Left renal pelvis (tissue), 4 donors: Measurements from ENCODE around the gene GAL3ST1. TPM values are rescaled to one million over a fixed set of nuclear protein-coding genes. Genes with fewer than 3 reads are reported as not detected.
"Not testable (repeated sequence)": the region's sequence is repeated elsewhere in the genome, so short reads cannot be mapped to it uniquely, and the experiment has no call there.

Experiments
- DNase-seq, 4 donors: peaks; one replicate each; pipeline ENCODE4 v3.0.0-alpha.2; 2013; ENCODE audit warnings: low read depth in 4 of 4, low spot score in 3 of 4
- polyA plus RNA-seq, 4 donors: library from polyadenylated mRNA; unstranded; fragments of 120-200 nt; gene quantifications; one replicate each; pipeline ENCODE4 v1.2.1, GENCODE V29; 2013; ENCODE audit not compliant: insufficient read length in 4 of 4

Gene GAL3ST1
- polyA plus RNA-seq, 4 donors, result 0.79 to 37.4 (median 23.7) TPM

DNA sequence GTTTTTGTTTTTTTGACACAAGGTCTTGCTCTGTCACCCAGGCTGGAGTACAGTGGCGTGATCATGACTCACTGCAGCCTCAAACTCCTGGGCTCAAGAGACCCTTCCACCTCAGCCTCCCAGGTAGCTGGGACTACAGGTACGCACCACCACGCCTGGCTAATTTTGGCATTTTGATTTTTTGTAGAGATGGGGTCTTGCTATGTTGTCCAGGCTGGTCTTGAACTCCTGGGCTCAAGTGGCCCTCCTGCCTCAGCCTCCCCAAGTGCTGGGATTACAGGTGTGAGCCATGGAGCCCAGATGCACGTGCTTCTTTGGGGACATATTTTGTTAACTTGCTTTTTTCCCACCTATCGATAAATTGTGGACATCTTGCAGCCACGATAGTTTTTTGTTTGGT lies 7.2 kb downstream of the GAL3ST1 start:
- DNase-seq, result not testable (repeated sequence)

DNA sequence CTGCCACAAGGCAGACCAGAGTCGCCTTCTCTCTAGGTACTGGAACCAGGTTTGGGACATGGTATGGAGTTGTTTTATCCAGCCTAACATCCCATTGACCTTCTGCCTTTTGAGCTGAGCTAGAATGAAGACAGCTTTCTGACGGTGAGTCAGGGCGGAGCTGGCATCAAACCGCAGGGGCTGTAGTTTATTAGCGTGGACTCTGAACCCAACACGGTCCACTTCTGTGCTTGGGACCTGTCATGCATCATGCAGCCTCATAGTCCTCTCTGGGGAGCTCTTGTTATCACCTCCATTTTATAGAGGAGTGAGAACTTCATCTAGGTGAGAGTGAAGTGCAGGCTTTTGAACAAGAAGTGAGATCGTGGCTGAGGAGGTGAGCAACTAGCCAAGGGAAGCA lies 8.3 kb downstream of the GAL3ST1 start:
- no peak for DNase-seq

DNA sequence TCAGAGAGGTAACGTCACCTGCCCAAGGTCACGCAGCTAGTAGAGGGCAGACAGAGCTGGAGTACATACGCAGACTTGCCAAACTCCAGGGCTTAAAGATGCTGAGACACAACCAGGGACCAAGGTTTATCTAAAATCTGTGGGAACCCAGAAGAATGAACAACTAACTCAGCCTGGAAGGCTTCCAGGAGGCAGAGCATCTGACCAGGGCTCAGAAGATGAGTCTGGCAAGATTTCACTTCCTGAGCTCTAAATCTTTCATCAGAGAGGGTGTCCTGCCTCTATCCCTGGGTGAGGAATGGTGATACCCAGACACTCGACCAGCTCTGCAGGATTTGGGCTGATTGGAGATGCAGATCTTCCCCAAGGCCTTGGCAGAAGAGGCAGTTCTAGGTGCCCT lies 9.1 kb downstream of the GAL3ST1 start:
- DNase-seq, result no peak

DNA sequence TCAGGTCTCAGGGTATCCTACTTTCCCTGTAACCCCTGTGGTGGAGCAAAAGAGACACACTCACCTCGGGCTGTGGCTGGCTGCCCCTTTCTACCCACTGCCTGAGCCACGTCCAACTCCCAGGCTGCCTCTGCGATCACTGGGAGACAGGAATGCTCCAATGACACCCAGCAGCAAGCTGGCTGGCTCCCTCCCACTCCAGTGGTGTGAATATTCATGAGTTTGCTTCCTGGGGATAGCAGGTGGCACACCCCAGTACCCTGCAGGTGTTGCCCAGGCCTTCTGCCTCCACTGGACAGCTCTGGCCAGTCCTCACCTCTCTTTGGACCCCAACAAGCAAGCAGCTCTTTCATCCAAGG lies 9.7 kb downstream of the GAL3ST1 start:
- no peak for DNase-seq

DNA sequence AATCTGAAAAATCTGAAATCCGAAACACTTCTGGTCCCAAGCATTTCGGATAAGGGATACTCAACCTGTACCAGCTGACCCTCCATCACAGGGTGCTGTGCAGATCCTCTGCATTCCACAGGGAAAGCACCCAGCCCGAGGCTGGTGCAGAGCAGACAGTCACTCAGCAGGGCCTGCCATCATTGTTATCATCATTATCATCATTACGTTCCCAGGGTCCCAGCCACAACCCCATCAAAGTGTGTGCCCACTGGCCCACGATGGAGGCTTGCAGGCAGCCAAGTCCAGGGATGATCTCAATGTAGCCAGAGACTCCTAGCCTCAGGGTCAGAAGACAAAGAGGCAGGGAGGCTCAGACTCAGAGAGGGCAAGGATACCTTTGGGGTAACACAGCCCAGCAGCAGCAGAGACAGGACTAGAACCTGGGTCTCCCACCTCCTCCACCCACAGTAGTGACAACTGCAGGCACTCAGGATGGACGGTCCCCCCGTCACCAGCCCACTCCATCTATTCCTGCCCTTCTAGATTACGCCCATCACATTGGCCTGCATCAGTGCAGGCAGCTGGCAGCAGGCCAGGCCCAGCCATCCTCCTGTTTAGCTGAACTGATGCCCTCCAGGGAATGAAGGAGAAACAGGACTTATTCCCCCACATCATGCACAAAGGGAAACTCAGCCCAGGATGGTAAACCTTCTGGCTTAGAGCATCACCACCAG lies 10.3 kb downstream of the GAL3ST1 start:
- DNase-seq, result no peak

DNA sequence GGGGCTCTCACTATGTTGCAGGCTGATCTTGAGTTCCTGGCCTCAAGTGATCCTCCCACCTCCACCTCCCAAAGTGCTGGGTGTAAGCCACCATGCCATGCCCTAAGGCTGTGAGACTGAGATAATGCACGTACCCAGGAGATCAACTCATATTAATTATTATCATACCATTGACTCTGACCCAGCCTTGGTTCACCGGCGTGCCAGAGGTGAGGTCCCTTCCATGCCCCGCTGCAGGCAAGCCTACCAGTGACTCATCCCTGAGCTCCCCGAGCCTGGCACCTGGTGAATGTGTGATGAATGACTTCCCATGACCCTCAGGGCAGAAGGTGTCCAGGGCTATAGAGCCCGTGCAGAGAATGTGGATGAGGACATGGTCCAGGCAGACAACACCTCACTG lies 12.1 kb downstream of the GAL3ST1 start:
- no peak for DNase-seq

DNA sequence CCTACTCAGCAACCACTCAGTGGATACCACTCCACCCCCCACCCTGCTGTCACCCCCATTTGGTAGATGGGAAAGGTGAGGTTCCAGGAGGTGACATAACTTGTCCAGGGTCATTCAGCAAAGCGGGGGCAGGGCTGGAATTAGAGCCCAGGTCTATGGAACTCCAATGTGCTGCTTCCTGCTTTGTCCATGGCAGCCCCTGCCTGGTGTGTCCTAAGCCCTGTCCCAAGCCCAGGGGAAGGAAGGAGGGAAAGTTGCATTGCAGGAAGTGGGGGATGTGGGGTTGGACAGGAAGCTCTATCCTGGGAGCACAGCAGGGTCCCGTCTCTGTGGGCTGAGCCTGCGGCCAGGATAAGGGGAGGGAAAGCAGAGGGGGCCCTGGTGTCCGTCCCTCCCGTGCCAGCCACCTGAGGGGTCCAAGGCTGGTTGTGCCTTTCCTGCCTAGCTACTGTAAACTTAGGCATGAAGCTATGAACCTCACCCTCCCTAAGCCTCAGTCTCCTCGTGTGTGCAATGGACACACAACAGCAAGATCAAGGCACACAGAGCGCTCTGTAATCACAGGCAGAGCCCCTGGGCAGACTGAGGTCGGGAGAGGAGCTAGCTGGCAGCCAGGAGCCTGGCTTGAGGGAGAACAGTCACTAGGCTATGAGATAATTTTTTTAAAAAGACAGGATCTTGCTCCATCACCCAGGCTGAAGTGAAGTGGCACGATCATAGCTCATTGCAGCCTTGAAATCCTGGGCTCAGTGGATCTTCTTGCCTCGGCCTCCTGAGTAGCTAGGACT lies 12.9 kb downstream of the GAL3ST1 start:
- DNase-seq, result no peak

DNA sequence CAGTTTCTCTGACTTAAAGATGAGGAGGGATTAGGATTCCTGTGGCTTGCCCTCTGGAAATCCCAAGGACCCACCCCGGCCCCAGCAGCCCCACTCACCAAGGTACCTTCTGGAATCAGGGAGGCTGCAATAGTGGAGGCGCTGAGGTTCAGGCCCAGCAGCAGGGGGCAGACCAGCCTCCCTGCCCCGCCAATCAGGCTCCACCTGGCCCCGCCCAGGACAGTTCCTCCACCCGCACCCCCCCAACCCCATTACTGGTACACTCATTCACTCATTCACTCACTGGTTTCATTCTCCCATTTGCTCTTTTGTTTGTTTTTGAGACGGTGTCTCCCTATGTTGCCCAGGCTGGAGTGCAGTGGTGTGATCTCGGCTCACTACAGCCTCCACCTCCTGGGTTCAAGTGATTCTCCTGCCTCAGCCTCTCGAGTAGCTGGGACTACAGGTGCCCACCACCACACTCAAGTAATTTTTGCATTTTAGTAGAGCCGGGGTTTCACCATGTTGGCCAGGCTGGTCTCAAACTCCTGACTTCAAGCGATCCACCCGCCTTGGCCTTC lies 13.7 kb downstream of the GAL3ST1 start:
- DNase-seq, result not testable (repeated sequence)

DNA sequence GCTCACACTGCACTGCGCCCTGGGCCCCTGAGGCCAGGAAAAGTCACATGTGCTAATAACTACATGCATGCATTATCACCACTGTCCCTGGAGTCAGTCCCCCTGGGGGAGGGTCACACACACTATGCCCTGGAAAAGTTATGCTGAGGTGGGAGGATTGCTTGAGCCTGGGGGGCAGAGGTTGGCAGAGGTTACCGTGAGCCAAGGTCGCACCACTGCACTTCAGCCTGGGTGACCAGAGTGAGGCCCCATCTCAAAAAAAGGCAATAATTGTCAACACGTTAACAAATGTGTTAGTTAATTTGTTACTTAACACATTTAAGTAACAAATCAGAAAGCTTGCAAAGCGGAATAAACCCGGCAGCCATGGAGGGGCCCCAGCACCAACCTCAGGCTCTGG lies 14.6 kb downstream of the GAL3ST1 start:
- no peak for DNase-seq

DNA sequence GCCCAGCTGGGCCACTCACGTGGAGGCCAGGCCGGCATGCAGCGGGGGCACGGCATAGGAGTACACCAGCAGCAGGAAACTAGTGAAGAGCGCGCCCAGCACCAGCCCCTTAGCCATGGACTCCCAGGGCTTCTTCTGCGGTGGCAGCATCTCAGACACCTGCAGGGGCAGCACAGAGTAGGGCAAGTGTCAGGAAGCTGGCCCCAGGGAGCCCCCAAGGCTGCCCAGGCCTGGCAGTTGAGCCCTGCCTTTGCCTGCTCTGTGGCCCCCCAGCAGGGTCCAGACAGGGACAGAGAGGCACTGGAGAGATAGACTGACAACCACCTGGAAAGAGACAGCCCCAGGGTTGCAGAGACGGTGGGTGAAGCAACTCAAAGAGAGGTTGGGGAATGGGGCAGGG lies 17.2 kb downstream of the GAL3ST1 start:
- no peak for DNase-seq

DNA sequence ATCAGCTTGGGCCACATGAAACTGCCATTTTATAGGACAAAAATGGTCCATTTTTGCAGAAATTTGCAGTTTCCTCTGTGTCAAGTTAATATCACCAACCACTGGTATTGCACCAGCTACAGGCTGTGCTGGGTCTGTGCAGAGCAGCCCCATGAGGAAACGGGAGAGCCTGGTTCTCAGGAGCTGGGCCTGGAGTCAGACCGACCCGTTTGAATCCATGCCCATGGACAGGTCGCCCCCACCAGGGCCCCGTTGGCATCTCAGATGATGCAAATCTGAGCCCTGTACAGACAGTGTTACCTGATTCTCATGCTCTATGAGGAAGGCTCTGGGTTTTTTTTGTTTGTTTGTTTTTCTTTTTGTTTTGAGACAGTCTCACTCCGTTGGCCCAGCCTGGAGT lies 18.1 kb downstream of the GAL3ST1 start:
- DNase-seq, result no peak

DNA sequence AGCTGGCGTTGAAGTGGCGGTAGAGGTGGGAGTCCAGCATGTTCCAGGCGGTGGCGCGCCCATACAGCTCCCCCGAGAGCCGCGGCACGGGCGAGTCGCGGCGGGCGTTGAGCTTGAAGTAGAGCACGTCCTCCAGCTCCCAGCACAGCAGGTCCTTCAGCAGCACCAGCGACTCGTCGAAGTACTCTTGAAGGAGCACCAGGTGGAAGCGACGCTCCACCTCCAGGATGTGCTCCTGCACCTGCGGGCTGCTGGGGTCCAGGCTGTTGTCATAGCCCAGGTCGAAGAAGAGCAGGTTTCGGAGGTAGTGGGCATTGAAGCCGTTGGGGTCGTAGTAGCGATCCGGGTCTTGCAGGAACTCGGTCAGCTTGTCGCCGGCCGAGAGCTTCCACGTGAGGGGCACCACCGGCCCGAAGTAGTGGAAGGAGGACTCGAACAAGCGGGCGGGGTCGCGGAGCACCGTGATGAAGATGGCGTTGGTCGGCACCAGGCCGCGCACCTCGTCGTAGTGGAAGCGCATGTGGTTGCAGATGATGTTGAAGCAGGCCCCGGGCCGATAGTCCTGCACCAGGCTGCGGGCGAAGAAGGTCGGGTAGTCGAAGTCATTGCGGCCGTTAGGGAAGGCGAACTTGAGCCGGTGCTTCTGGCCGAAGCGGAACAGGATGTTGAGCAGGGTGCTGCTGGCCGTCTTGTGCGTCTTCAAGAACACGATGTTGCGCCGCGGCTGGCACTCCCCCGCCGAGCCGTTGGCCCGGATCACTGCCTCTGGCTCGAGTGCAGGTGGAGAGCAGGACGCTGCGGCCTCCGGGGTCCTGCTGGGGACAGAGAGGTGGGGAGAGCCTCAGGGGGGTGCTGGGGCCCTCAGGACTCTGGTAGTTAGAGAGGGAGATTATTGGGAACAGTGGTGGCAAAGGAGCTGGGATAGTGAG lies 18.9 kb downstream of the GAL3ST1 start:
- no peak for DNase-seq

DNA sequence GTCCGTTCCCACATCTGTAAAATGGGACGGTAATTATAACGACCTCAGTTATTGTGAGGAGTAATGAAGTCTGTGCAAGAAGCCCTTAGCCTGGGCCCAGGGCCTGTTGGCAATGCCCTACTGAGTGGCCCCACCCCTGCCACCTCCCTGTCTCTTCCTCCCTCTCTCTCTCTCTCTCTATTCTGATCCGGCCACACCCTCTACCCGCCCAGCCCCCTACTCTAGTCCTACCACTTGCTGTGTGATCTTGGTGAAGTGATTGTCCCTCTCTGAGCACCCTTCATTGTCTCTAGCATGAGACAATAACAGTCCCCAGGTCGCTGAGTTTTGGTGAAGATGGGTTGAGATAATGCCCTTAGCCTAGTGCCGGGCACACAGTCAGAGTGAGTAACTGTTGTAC lies 20.5 kb downstream of the GAL3ST1 start:
- DNase-seq, result no peak

DNA sequence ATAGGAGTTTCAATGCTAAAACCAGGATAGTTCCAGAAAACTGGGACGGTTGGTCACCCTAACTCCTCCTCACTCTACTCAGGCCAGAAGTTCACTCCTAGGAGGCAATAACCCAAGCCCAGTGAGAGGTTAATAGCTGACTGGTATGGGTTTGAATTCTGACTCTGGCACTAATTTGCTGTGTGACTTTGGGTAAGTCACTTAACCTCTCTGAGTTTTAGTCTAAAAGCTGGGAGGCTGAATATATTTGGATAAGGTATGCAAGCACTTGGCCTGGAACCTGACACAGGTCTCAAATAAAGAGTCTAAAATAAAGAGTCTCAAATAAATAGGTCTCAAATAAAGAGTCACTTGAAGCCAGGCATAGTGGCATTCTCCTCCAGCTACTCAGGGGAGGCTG lies 21.7 kb downstream of the GAL3ST1 start:
- DNase-seq, result no peak

DNA sequence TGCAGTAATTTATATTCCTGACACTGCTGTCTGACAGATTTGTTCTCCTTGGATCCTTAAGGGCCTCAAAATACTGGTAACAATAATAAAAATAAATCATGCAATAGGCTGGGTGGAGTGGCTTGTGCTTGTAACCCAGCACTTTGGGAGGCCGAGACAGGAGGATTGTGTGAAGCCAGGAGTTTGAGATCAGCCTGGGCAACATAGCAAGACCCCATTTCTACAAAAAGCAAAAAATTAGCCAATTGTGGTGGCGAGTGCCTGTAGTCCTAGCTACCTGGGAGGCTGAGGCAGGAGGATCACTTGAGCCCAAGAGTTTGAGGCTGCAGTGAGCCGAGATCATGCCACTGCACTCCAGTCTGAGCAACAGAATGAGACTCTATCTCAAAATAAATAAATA lies 22.7 kb downstream of the GAL3ST1 start:
- not testable (repeated sequence) for DNase-seq

DNA sequence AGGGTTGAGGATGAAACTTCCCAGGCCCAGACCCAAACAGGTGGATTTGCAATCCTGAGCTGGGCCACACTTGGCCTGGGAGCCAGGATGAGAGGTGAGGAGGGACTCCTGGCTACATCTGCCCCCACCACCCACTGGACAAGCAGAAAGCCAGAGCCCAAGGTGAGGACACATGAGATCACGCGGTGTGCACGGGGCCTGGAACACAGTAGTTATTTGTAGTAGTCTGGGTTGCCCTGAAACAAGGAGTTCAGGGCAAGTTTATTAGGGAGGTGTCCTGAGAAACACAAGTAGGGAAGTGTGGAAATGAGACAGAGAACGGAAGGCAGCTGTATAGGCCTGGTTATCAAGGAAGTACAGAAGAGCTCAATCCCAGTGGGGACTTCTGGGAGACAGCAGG lies 27.3 kb downstream of the GAL3ST1 start:
- no peak for DNase-seq

DNA sequence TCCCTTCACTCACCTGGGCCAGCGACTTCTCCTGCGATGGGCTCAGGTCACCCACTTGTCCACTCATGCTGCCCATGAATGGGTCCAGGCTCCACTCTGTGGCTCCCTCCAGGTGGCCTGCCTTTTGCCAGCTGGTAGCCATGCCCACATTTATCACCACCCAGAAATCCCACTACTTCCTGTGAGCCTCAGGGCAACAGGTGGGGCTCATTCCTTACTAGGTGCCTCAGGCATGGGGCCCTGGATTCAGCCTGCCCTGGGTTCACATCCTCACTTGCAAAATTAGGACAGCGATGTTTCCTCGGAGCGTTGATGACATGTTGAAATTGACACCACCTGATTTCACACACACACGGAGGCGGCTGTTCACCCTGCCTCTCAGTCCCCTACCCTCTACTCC lies 27.8 kb downstream of the GAL3ST1 start, which contains the start of gene SEC14L6:
SEC14L6 (minus strand) TSS at position 126 of the 400 bp plus-strand sequence; CDS start at position 67, 59 bp downstream.
- no peak for DNase-seq

DNA sequence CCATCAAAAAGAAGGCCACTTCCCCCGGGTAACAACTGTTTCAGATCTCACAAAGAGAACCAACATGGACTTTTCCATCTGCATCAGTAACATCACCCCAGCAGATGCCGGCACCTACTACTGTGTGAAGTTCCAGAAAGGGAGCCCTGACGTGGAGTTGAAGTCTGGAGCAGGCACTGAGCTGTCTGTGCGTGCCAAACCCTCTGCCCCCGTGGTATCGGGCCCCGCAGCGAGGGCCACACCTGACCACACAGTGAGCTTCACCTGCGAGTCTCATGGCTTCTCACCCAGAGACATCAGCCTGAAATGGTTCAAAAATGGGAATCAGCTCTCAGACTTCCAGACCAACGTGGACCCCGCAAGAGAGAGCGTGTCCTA lies 31.7 kb downstream of the GAL3ST1 start:
- DNase-seq, result no peak

DNA sequence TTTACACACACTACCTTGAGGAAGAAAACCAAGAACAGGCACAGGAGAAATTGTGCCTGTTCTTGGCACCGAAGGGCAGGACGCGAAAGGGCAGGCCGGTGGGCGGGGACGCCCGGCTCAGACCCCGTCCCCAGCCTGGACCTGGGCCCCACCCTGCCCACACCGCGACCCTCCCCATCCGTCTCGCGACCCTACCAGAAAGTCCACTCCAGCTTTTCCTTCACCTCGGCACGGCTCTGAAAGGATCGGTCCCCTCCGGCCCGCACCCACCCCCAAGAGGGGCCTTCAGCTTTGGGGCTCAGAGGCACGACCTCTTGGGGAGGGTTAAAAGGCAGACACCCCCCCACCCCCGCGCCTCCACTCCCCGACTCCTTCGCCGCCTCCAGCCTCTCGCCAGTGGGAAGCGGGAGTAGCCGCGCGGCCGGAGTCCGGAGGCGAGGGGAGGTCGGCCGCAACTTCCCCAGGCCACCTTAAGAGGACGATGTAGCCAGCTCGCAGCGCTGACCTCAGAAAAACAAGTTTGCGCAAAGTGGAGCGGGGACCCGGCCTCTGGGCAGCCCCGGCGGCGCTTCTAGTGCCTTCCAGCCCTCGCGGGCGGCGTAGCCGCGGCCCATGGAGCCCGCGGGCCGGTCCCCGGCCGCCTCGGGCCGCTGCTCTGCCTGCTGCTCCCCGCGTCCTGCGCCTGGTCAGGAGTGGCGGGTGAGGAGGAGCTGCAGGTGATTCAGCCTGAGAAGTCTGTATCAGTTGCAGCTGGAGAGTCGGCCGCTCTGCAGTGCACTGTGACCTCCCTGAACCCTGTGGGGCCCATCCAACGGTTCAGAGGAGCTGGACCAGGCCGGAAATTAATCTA lies 32.3 kb downstream of the GAL3ST1 start:
- no peak for DNase-seq

DNA sequence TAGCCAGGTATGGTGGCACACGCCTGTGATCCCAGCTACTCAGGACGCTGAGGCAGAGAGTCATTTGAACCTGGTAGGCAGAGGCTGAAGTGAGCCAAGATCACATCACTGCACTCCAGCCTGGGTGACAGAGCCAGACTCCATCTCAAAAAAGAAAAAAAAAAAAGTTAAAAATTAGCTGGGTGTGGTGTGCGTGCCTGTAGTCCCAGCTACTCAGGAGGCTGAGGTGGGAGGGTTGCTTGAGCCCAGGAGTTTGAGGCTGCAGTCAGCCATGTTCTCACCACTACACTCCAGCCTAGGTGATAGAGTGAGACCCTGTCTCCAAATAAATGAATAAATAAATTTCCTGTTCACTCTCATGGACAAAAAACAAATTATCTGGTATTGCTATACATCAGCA lies 33.0 kb downstream of the GAL3ST1 start:
- not testable (repeated sequence) for DNase-seq
